ENCODE data around the gene AUNIP. TPM values are rescaled to one million over a fixed set of nuclear protein-coding genes. Genes with fewer than 3 reads are reported as not detected.

Gene AUNIP
- total RNA-seq, 2 donors from 2014 or later = 6.9 to 9.9 TPM

DNA sequence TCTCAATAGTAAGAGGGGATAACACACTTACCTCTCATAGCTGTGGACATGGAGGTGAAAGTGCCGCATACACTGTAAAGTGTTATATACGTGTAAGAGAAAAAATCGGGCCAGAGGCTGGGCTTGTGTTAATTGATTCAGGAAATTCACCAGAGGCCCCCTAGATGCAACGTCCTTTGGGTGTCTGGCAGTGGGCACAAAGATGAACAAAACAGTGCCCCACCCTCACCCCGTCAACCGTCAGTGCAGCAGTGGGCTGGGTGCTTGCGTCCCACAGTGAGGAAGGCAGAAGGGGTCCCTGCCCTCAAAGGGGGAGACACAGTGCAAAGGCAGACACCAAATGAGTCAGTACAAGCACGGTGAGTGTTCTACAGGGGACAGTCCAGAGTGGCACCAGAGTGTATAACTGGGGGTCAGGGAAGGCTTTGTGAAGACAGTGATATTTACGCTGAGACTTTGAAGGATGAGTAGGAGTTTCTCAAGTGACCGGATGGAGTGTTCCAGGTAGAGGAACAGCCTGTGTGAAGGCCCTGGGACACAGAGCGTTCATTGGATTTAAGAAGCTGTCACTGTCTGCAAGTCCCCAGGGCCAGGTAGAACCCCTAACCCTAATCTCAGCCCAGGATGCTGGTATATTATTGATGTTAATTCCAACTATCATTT is 46.1 kb downstream of the AUNIP start:
- no peaks in the 10 kb centered on the region for H3K27me3 Mint-ChIP-seq (ENCODE audit: low read depth)
- no peaks in the 10 kb centered on the region for H3K9me3 Mint-ChIP-seq
- no peaks in the 10 kb centered on the region for H3K36me3 Mint-ChIP-seq (ENCODE audit: insufficient read depth in 2 of 2)
- DNase-seq = no peak
- no peak overlapping the region for H3K27ac Mint-ChIP-seq
- H3K4me1 Mint-ChIP-seq (ENCODE audit: low read depth) = peaks cover 12% of the 10 kb centered on the region
- H3K4me3 Mint-ChIP-seq = no peak overlapping the region
- no peak for ATAC-seq (replicated peaks in 1 of 2)

DNA sequence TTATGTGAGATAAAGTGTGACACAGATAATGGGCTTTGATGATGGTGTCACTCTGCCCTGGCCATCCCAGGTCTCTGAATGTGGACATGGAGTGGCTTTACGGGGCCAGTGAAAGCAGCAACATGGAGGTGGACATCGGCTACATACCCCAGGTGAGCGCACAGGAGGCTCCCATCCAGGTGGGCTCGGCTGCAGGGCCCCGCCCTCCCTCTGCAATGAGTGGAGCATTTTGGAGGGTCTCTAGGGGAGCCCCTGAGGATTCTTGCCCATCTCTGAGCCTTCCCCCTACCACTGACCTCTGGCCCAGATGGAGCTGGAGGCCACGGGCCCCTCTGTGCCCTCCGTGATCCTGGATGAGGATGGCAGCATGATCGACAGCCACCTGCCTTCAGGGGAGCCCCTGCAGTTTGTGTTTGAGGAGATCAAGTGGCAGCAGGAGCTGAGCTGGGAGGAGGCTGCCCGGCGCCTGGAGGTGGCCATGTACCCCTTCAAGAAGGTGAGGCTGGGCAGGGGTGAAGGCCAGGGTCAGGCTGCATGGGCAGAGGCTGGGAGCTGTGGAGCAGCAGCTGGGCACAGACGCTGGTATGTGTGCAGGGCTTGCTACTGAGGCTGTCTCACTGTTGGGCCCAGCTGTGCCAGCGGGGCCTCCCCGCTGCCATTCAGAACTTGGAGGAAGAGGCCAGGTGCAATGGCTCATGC is 47.7 kb downstream of the AUNIP start:
- no peak for DNase-seq

DNA sequence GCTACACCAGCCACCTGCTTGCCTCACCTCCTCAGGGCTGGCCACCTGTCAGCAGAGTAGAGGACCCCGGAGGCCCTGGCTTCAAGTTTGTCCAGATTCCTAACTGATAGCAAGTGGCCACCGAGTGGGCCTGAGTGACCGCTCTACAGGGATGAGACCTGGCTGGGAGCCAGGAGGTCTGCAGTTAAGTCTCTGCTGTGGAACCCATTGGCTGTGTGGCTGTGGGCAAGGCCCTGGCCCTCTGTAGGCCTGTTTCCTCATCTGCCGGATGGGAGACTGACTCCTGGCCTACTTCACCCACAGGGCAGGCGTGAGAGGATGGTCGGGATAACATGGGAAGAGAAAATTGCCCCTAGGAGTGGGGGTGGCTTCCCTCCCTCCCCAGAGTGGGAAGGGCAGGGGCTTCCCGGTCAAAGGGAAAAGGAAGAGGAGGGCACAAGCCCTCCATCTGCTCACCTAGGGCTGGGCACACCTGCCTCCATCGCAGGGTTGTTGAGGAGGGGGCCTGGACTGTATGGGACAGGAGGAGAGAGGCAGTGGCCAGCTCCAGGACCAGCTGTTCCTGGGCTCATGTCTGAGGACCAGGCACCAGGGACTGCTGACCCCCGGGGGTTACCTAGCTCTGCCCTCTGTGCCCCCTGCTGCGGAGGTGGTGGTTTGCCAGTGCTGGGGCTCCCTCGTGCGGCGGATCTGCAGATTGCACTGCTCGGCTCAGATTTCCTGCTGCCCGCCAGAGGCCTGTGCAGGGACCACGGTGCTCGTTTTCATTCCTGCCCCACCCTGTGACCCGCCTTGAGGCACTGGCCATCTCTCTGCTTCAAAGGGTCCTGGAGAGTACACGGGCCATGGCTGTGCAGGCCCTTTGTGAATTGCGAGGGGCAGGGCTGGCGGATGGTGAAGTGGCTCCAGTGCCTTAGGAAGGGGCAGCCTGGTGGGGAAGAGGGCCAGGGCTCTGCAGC is 48.6 kb downstream of the AUNIP start:
- DNase-seq = peak; percentile 82 to 85
- Mint-ChIP-seq H3K9me3 (no peaks in the 10 kb centered on the region), H3K36me3 (ENCODE audit: insufficient read depth in 2 of 2) (no peaks in the 10 kb centered on the region), H3K27ac (peak overlapping the region; percentile 22), H3K4me3 (no peak overlapping the region), H3K4me1 (ENCODE audit: low read depth) (peaks cover 14% of the 10 kb centered on the region), H3K27me3 (ENCODE audit: low read depth) (no peaks in the 10 kb centered on the region)
- peak; percentile 78 to 79 for ATAC-seq (replicated peaks in 1 of 2)

More for the DNA sequence above, 47.7 kb downstream of the AUNIP start:
- peaks cover 9% of the 10 kb centered on the region for H3K4me1 Mint-ChIP-seq (ENCODE audit: low read depth)
- H3K4me3 Mint-ChIP-seq = no peak overlapping the region
- H3K27ac Mint-ChIP-seq = no peak overlapping the region
- no peaks in the 10 kb centered on the region for H3K36me3 Mint-ChIP-seq (ENCODE audit: insufficient read depth in 2 of 2)
- no peaks in the 10 kb centered on the region for H3K27me3 Mint-ChIP-seq (ENCODE audit: low read depth)
- ATAC-seq (replicated peaks in 1 of 2) = no peak
- no peaks in the 10 kb centered on the region for H3K9me3 Mint-ChIP-seq

DNA sequence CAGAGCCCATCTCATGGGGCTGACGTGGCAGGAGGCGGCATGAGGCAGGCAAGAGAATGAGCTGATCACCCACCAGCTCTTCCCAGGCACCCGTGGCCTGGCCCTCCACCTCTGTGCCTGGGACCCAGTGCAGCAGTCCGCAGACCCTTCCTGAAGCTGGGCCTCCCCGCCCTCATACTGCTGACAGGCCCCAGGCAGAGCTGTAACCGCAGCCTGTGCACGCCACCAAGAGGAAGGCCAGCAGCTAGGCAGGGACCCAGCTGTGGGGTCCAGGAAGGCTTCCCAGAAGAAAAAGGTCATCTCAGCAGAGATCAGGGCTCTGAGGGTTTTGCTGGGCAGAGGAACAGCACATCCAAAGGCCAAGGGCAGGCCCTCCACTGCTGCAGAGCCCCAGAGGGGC is 49.3 kb downstream of the AUNIP start:
- no peak for ATAC-seq (replicated peaks in 1 of 2)
- no peak for DNase-seq
- H3K27me3 Mint-ChIP-seq (ENCODE audit: low read depth) = no peaks in the 10 kb centered on the region
- H3K27ac Mint-ChIP-seq = no peak overlapping the region
- no peaks in the 10 kb centered on the region for H3K36me3 Mint-ChIP-seq (ENCODE audit: insufficient read depth in 2 of 2)
- no peaks in the 10 kb centered on the region for H3K9me3 Mint-ChIP-seq
- H3K4me1 Mint-ChIP-seq (ENCODE audit: low read depth) = peaks cover 18% of the 10 kb centered on the region
- no peak overlapping the region for H3K4me3 Mint-ChIP-seq

DNA sequence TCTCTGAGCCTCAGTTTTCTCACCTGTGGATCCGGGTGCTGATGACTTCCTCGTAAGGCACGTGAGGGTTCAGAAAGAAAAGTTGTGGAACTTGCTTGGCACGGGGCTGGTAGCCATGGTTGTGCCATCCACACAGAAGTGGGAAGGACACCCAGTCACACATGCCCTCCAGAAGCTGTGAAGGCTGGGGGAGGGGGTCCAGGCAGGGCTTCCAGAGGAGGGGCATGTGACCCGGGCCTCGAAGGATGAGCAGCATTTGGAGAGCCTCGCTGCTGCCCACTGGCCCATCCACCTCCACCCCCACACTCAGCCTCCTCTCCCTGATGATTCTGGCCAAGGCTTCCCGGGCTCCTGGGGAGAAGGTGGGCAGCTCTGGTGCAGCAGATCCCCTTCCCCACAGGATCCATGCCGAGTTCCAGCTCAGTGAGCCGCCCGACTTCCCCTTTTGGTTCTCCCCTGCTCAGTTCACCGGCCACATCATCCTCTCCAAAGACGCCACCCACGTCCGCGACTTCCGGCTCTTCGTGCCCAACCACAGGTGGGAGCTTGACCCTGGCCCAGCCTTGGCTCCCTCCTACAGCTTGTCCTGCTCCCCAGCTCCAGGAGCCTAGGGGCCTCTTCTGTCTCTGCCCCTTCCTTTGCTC is 49.9 kb downstream of the AUNIP start:
- no peak for DNase-seq
- H3K27ac Mint-ChIP-seq = no peak overlapping the region

DNA sequence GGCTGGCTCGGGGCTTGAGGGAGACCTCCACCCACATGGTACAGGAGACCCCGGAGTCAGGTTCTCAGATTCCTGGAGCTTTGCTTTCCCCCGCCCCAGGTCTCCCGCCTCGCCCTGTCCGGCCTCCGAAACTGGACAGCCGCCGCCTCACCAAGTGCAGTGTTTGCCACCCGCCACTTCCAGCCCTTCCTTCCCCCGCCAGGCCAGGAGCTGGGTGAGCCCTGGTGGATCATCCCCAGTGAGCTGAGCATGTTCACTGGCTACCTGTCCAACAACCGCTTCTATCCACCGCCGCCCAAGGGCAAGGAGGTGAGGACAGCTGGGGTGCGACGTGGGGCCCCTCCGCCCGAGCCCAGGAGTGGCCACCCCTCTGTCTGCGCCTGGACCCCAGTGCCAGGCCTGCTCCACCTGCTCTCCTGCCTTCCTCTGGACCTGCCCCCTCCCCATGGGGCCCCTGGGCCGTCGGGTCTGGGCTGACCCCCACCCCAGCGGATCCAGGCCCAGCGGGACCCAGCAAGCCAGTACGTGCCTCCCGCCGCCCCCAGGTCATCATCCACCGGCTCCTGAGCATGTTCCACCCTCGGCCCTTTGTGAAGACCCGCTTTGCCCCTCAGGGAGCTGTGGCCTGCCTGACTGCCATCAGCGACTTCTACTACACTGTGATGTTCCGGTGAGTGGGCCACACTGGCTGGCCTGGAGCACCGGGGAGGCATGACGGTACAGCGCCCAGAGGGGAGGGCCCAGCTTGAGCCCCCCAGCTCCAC is 50.6 kb downstream of the AUNIP start:
- Mint-ChIP-seq H3K4me1 (ENCODE audit: low read depth) (peaks cover 31% of the 10 kb centered on the region), H3K4me3 (no peak overlapping the region), H3K9me3 (no peaks in the 10 kb centered on the region), H3K27ac (no peak overlapping the region), H3K36me3 (ENCODE audit: insufficient read depth in 2 of 2) (no peaks in the 10 kb centered on the region), H3K27me3 (ENCODE audit: low read depth) (no peaks in the 10 kb centered on the region)
- DNase-seq = no peak
- ATAC-seq (replicated peaks in 1 of 2) = no peak

More for the DNA sequence above, 49.9 kb downstream of the AUNIP start:
- no peak overlapping the region for H3K4me3 Mint-ChIP-seq
- H3K36me3 Mint-ChIP-seq (ENCODE audit: insufficient read depth in 2 of 2) = no peaks in the 10 kb centered on the region
- H3K9me3 Mint-ChIP-seq = no peaks in the 10 kb centered on the region
- H3K27me3 Mint-ChIP-seq (ENCODE audit: low read depth) = no peaks in the 10 kb centered on the region
- no peak for ATAC-seq (replicated peaks in 1 of 2)
- peaks cover 24% of the 10 kb centered on the region for H3K4me1 Mint-ChIP-seq (ENCODE audit: low read depth)

DNA sequence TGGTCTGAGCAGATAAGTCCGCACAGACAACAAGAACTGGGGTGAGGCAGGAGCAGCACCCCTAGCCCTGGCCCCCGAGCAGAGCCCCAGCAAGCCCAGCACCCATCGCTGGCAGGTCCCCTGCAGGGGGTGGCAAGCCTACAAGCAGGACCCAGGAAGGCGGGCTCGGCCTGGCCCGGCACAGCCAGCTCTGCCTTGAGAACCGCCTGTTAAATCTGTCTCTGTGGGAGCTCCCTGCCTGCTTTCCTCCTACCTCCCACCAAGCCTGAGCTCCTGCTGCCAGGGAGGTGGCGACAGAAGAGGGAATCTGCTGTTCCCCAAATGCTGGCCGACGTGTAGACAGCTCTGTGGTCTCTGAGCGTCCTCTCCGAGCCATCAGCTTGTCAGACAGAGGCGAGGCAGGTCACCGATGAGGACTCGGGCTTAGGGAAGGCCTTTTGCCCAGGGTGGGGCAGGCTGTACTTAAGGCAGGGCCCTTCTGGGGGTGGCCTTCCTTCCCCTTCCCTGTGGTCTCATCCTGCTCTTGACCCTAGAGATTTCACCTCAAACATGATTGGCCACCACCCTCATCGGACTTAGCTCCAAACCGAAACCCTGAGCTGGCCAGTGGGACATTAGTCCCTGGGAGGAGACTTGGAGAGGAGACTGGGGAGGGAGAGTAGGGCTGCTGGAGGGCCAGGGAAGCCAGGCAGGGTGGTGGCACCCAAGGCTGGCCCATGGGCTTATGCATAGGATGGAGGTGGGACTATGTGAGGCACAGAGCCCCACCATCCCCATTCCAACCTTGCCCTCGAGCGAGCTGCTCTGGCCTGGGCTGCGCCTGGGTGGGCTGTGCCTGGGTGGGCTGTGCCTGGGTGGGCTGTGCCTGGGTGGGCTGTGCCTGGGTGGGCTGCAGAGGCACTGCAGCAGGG is 51.5 kb downstream of the AUNIP start:
- no peaks in the 10 kb centered on the region for H3K36me3 Mint-ChIP-seq (ENCODE audit: insufficient read depth in 2 of 2)
- H3K27ac Mint-ChIP-seq = no peak overlapping the region
- no peaks in the 10 kb centered on the region for H3K9me3 Mint-ChIP-seq
- DNase-seq (no peak), ATAC-seq (replicated peaks in 1 of 2) (no peak)
- H3K4me3 Mint-ChIP-seq = no peak overlapping the region
- peaks cover 39% of the 10 kb centered on the region for H3K4me1 Mint-ChIP-seq (ENCODE audit: low read depth)
- no peaks in the 10 kb centered on the region for H3K27me3 Mint-ChIP-seq (ENCODE audit: low read depth)

DNA sequence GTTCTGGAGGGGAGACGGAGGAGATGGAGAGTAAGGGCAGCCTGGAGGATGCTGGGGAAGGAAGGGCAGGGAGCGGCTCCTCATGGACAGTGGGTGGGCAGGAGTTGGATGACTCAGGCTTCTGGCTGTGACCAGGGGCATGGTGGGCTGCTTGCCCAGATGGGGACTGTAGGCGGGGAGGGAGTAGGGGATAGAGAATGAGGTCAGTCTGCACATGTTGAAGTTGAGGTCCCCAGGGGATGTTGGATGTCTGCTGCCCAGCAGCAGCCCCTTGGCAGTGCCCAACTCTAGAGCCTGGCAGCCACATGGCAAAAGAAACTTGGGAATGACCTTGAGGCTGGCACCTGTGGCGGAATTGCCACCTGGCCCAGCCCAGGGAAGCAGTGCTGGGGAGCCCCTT is 52.8 kb downstream of the AUNIP start:
- Mint-ChIP-seq H3K9me3 (no peaks in the 10 kb centered on the region), H3K4me1 (ENCODE audit: low read depth) (peaks cover 48% of the 10 kb centered on the region), H3K4me3 (no peak overlapping the region), H3K27me3 (ENCODE audit: low read depth) (no peaks in the 10 kb centered on the region), H3K36me3 (ENCODE audit: insufficient read depth in 2 of 2) (peaks cover 0 to 2% of the 10 kb centered on the region in 2 donors), H3K27ac (no peak overlapping the region)
- no peak for ATAC-seq (replicated peaks in 1 of 2)
- no peak for DNase-seq

DNA sequence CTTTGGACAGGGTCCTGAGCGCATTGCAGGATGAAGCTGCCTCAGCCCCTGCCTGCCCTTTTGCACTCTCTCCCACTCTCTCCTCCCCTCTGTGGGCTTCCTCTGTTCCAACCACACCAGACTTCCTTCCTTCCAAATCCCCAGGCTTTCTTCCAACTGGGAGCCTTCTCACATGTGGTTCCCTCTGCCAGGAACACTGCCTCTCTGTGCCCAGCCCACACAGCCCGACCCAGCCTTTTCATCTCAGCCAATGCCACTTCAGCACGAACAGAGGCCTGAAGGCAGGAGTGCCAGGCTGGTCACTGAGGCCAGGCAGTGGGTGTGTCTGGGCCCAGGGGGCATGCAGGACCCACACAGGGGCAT is 53.4 kb downstream of the AUNIP start:
- Mint-ChIP-seq H3K27ac (no peak overlapping the region), H3K4me1 (ENCODE audit: low read depth) (peaks cover 52% of the 10 kb centered on the region), H3K9me3 (no peaks in the 10 kb centered on the region), H3K27me3 (ENCODE audit: low read depth) (no peaks in the 10 kb centered on the region), H3K36me3 (ENCODE audit: insufficient read depth in 2 of 2) (peaks cover 0 to 2% of the 10 kb centered on the region in 2 donors), H3K4me3 (no peak overlapping the region)
- DNase-seq (no peak), ATAC-seq (replicated peaks in 1 of 2) (no peak)

DNA sequence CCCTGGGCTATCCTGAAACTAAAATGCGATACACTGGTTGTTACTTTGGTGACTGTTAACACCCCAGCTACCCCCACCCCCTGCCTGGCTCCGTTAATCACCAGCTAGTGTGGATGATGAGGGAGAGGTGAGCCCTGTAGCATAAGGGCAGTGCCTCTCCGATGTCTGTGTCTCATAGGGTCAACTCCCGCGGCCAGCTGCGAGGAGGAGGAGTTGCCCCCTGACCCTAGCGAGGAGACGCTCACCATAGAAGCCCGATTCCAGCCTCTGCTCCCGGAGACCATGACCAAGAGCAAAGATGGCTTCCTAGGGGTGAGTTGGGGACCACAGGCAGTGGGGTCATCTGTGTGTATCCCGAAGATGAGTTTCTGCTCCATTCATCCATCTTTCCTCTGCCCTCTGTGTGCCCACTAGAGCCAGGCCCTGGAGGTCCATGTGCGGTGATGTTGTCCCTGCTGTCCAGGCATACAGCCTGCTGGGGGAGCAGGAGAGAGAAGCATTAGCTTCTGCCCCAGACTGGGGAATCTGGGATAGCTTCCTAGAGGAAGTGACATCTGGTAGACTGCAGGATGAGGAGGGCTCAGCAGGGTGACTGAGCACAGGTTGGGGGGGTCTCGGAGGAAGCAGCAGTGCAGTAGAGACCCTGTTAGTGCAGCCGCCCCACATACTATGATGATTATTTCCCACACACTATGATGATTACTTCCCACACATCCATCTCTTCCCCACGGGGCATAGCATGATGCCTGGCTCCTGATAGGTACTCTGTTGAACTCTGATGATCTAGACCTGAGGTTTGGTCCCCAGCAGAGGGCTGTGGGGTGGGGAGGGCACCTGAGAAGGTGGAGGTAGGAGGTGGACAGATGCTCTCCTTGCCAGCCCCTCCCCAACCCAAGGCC is 54.0 kb downstream of the AUNIP start:
- peaks cover 0 to 2% of the 10 kb centered on the region in 2 donors for H3K36me3 Mint-ChIP-seq (ENCODE audit: insufficient read depth in 2 of 2)

More for the DNA sequence above, 54.0 kb downstream of the AUNIP start:
- Mint-ChIP-seq H3K27ac (peak overlapping the region; percentile 25), H3K27me3 (ENCODE audit: low read depth) (no peaks in the 10 kb centered on the region), H3K4me3 (peak overlapping the region; percentile 23 to 62), H3K4me1 (ENCODE audit: low read depth) (peaks cover 53% of the 10 kb centered on the region), H3K9me3 (no peaks in the 10 kb centered on the region)
- ATAC-seq (replicated peaks in 1 of 2) (no peak), DNase-seq (no peak)

Data from activated T-cell treated with anti-CD3 and anti-CD28 coated beads, Interleukin-2, amount 50 U/mL, for 72 hours (primary cell).